Measurements from ENCODE around the gene CNGB1.
"Not testable (repeated sequence)": the region's sequence is repeated elsewhere in the genome, so short reads cannot be mapped to it uniquely, and the experiment has no call there.

The CNGB1 gene

GRCh38 chr16:57883953-57884654, 86.8 kb downstream of the CNGB1 start:
- no peak for DNase-seq

DNA sequence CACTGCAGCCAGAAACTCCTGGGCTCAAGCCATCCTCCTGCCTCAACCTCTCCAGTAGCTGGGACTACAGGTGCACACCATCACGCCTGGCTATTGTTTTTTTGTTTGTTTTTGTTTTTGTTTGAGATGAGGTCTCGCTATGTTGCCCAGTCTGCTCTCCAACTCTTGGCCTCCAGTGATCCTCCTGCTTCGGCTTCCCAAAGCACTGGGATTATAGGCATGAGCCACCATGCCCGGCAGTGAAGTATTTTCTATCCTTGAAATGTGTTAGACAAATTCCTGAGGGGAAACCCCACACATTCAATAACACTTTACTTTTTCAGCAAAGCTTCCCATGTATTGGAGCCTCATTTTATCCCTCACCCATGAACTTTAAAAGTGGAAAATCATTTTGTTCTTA, 87.4 kb downstream of the CNGB1 start:
- DNase-seq, result no peak

GRCh38 chr16:57882792-57883191, 88.1 kb downstream of the CNGB1 start:
- DNase-seq, result no peak

GRCh38 chr16:57882206-57882605, 88.7 kb downstream of the CNGB1 start:
- DNase-seq, result no peak

GRCh38 chr16:57878586-57878985, 92.3 kb downstream of the CNGB1 start:
- no peak for DNase-seq

DNA sequence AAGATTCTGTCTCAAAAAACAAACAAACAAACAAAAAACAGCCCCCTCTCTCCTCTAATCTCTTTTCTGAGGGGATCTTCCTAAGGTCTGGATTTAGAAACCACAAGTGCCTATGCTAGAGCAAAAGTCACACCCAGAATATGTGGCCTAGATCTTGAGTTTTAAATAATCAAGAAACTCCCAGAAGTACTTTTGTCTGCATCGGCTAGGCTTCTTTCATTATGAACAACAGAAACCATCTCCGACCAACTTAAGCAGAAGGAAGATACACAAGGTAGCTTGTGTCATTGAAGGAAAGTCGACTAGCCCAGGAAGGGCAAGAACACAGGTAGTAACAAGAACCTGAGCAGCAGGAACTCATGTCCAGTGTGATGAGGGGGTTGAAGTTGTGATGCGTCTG, 94.7 kb downstream of the CNGB1 start:
- no peak for DNase-seq

- no peak for DNase-seq
These were observed 95.6 kb downstream of the CNGB1 start for GRCh38 chr16:57875347-57875746.

GRCh38 chr16:57873218-57873617, 97.7 kb downstream of the CNGB1 start:
- no peak for DNase-seq

GRCh38 chr16:57872764-57873163, 98.2 kb downstream of the CNGB1 start:
- not testable (repeated sequence) for DNase-seq

- no peak for DNase-seq
These were observed 99.5 kb downstream of the CNGB1 start for GRCh38 chr16:57871456-57871855.

DNA sequence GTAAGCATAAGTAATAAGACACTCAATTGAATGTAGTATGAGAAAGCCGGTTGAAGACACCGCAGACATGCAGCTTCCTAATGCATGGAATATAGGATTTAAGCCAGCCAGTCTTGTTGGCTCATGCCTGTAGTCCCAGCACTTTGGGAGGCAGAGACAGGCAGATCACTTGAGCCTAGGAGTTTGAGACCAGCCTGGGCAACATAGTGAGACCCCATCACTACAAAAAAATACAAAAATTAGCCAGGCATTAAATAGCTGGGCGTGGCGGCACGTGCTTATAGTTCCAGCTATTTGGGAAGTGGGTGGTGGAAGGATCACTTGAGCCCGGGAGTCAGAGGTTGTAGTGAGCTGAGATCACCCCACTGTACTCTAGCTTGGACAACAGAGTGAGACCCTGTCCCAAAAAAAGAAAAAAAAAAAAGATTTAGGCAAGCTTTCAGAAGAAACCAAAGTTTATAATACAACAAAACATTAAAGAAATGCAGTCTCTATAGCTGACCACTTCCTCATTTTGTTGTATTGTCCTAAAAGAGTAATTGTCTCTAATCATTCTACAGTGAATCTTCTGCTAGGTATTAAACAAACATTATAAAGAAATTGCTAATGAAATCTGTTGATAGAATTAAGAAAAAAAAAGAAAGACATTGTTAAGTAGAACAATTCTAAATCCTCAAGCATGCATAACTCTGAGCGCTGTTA, 100.0 kb downstream of the CNGB1 start:
- no peak for DNase-seq

DNA sequence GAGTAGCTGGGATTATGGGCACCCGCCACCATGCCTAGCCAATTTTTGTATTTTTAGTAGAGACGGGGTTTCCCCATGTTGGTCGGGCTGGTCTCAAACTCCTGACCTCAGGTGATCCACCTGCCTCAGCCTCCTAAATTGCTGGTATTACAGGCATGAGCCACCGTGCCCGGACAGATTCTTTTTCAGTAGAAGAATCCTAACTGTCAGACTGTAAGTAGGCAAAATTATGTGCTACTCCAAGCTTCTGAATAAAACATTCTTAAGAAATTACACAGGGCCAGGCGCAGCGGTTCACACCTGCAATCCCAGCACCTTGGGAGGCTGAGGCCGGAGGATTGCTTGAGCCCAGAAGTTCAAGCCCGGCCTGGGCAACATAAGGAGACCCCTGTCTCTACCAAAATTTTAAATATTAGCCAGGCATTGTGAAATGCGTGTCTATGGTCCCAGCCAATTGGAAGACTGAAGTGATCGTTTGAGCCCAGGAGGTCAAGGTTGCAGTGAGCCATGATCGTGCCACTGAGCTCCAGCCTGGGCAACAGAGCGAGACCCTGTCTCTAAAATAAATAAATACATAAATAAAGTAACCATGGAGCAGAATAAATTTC, 101.9 kb downstream of the CNGB1 start:
- DNase-seq, result no peak

GRCh38 chr16:57867000-57867561, 103.8 kb downstream of the CNGB1 start:
- no peak for DNase-seq

GRCh38 chr16:57866529-57866918, 104.4 kb downstream of the CNGB1 start:
- no peak for DNase-seq

- no peak for DNase-seq
These were observed 105.0 kb downstream of the CNGB1 start for GRCh38 chr16:57865746-57866528.

DNA sequence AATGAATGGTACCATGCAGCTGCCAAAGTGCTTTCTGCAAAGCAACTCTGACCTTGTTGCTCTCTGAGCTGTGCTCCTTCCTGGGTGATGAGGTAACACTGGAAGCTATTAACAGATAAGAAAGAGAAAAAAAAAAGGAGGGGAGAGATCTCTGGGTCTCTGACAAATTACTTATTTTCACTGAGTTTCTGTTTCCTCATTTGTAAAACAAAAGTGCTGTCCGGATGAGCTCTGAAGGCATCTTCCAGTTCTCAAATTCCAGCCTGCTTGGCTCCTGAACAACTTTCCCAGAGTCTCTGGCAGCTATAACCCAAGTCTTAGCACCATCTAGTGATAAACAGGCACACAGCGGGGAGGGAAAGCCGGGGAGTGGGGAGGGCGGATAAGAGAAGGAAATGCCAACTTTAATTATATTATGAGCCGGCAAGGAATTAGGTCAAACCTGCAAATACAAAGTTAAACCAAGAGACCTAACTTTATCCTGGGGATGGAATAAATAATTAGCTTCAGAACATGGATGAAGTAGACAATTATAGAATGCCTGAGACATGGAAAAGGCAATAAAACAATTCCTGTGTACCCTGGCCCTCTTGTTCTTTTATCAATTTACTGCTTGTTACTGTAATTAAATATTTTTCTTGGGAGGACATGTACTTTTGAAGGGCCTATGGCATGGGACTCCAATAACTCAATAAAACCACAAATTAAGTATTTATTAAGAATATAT, 107.3 kb downstream of the CNGB1 start:
- DNase-seq, result no peak

GRCh38 chr16:57862698-57863433, 108.1 kb downstream of the CNGB1 start:
- DNase-seq, result no peak

GRCh38 chr16:57859331-57859730, 111.6 kb downstream of the CNGB1 start:
- DNase-seq, result no peak

- no peak for DNase-seq
These were observed 112.3 kb downstream of the CNGB1 start for GRCh38 chr16:57858635-57859034.

DNA sequence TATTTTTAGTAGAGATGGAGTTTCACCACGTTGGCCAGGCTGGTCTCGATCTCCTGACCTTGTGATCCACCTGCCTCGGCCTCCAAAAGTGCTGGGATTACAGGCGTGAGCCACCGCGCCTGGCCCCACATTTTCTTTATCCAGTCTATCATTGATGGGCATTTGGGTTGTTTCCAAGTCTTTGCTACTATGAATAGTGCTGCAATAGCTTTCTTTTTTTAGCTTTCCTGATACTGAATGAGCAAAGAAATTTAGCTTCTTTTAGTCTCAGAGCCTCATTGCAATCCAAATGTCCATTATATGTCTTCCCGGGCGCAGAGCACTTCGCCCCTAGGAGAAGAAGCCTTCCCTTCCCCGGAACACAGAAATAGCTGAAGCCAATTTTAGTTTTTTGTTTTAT, 112.9 kb downstream of the CNGB1 start:
- not testable (repeated sequence) for DNase-seq

DNA sequence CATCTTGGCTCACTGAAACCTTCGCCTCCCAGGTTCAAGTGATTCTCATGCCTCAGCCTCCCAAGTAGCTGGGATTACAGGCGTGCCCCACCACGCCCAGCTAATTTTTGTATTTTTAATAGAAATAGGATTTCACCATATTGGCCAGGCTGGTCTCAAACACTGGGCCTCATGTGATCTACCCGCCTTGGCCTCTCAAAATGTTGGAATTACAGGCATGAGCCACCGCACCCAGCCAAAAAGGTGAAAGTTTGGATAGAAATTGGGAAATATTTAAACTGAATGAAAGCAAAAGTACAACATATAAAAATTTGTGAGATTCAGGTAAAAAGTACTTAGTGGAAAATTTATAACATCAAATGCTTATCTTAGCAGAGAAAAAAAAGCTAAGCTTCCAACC, 115.7 kb downstream of the CNGB1 start:
- DNase-seq, result no peak

GRCh38 chr16:57852189-57852588, 118.7 kb downstream of the CNGB1 start:
- no peak for DNase-seq

Measured in stimulated activated CD4-positive, alpha-beta T cell treated with anti-CD3 and anti-CD28 coated beads, Interleukin-4, amount 100 ng/mL, for 1 hour (primary cell).